ENCODE measurements around the gene CMYA5. TPM values are rescaled to one million over a fixed set of nuclear protein-coding genes. Genes with fewer than 3 reads are reported as not detected.

CMYA5 gene
- polyA plus RNA-seq, 1 experiment: 1.5 TPM

DNA sequence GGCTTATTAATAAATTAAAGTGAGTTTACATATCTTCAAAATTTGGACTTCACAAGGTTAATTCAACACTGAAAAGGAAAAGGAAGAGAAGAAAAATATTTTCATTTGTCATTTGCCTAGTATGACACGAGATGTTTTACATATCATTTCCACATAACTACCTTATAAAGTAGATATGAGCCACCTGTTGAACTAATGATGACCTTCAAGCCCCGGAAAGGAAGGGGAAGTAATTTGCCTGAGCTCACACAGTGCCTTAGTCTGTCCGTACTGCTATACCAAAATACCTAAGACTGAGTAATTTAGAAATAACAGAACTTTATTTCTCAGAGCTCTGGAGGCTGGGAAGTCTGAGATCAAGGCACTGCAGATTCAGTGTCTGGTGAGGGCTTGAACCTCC, 17.9 kb downstream of the CMYA5 start:
- TF ChIP-seq, protein P1, sequence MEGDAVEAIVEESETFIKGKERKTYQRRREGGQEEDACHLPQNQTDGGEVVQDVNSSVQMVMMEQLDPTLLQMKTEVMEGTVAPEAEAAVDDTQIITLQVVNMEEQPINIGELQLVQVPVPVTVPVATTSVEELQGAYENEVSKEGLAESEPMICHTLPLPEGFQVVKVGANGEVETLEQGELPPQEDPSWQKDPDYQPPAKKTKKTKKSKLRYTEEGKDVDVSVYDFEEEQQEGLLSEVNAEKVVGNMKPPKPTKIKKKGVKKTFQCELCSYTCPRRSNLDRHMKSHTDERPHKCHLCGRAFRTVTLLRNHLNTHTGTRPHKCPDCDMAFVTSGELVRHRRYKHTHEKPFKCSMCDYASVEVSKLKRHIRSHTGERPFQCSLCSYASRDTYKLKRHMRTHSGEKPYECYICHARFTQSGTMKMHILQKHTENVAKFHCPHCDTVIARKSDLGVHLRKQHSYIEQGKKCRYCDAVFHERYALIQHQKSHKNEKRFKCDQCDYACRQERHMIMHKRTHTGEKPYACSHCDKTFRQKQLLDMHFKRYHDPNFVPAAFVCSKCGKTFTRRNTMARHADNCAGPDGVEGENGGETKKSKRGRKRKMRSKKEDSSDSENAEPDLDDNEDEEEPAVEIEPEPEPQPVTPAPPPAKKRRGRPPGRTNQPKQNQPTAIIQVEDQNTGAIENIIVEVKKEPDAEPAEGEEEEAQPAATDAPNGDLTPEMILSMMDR (IDR thresholded peaks at IDR 0.05; ENCODE audit: insufficient read depth, low read depth, low read length): no peak
- ChIA-PET CTCF (interaction anchor here (0.8 kb wide), 1 partner anchor 10 kb away, joined by 3 read pairs; no protein-coding TSS in a partner anchor), POLR2A (no interaction called here)
- Histone ChIP-seq H3K36me3 (ENCODE audit: control insufficient read depth, insufficient read depth, low read length) (no peaks in the 10 kb centered on the region), H3K4me3 (ENCODE audit: low read depth, low read length) (no peak overlapping the region), H3K27me3 (ENCODE audit: control insufficient read depth, insufficient read depth, low read length) (no peaks in the 10 kb centered on the region)
- no peak for DNase-seq (ENCODE audit: low read depth)

DNA sequence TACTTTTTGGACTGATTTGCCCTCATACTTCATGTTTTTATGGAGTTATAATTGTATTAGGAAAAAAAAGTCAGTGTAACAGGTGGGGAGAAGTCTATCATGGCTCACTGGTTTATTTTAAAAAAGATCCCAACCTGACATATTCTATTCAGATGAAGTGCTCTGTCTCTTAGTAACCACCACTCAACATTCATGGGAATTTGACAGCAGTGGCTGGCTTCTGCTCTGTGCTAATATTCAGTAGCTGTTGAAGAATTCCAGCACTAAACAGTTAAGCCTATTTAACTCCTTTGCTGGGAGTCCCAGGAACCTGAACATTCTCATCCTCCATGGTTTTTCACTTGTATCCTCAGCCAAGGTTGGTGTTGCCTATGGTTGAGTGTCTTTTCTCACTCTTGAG, 23.1 kb downstream of the CMYA5 start:
- POLR2A ChIA-PET: no interaction called here
- CTCF ChIA-PET: interaction anchor here (0.6 to 0.7 kb wide), 2 partner anchors 12 to 38 kb away, joined by 3 to 4 read pairs; no protein-coding TSS in a partner anchor
- TF ChIP-seq, protein P1 (IDR thresholded peaks at IDR 0.05; ENCODE audit: insufficient read depth, low read depth, low read length): no peak
- Histone ChIP-seq H3K36me3 (ENCODE audit: control insufficient read depth, insufficient read depth, low read length) (no peaks in the 10 kb centered on the region), H3K27me3 (ENCODE audit: control insufficient read depth, insufficient read depth, low read length) (no peaks in the 10 kb centered on the region), H3K4me3 (ENCODE audit: low read depth, low read length) (no peak overlapping the region)
- no peak for DNase-seq (ENCODE audit: low read depth)

DNA sequence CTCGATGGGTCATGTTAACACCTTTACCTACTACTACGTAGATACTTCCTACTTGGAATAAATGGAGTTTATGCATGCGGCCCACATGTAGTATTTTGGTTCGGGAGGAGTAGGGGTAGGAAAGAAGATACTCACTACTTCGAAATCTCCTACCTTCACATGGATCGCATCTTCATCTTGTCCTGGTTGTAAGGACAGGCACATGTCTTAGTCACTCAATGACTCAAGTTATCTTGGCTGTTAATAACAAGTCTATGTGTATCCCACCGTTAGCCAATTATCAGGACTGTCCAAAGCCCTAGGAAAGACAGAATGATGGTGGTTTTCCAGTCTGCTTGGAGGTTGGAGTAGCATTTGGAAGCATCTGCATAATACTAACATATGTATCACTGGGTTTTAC, 24.1 kb downstream of the CMYA5 start:
- no peak for DNase-seq (ENCODE audit: low read depth)
- POLR2A ChIA-PET: no interaction called here
- Histone ChIP-seq H3K4me3 (ENCODE audit: low read depth, low read length) (no peak overlapping the region), H3K27me3 (ENCODE audit: control insufficient read depth, insufficient read depth, low read length) (no peaks in the 10 kb centered on the region), H3K36me3 (ENCODE audit: control insufficient read depth, insufficient read depth, low read length) (no peaks in the 10 kb centered on the region)
- CTCF ChIA-PET: no interaction called here
- TF ChIP-seq, protein P1 (IDR thresholded peaks at IDR 0.05; ENCODE audit: insufficient read depth, low read depth, low read length): no peak

GRCh38 chr5:79716839-79717238, 27.2 kb downstream of the CMYA5 start:
- CTCF ChIA-PET: interaction anchor here (1.1 to 3.8 kb wide), 4 partner anchors 9 to 59 kb away, joined by 3 to 14 read pairs (median 4); no protein-coding TSS in a partner anchor
- POLR2A ChIA-PET: interaction anchor here (0.5 kb wide), 1 partner anchor 12 kb away, joined by 5 read pairs; no protein-coding TSS in a partner anchor

GRCh38 chr5:79720096-79720495, 30.5 kb downstream of the CMYA5 start:
- Histone ChIP-seq H3K4me3 (ENCODE audit: low read depth, low read length) (no peak overlapping the region), H3K27me3 (ENCODE audit: control insufficient read depth, insufficient read depth, low read length) (no peaks in the 10 kb centered on the region), H3K36me3 (ENCODE audit: control insufficient read depth, insufficient read depth, low read length) (no peaks in the 10 kb centered on the region)
- TF ChIP-seq, protein P1 (IDR thresholded peaks at IDR 0.05; ENCODE audit: insufficient read depth, low read depth, low read length): no peak
- DNase-seq (ENCODE audit: low read depth): no peak
- ChIA-PET POLR2A (no interaction called here), CTCF (interaction anchor here (1.0 to 1.1 kb wide), 2 partner anchors 16 to 29 kb away, joined by 3 read pairs; no protein-coding TSS in a partner anchor)

More at GRCh38 chr5:79716839-79717238, 27.2 kb downstream of the CMYA5 start:
- DNase-seq (ENCODE audit: low read depth): no peak
- H3K4me3 ChIP-seq (ENCODE audit: low read depth, low read length): no peak overlapping the region
- H3K27me3 ChIP-seq (ENCODE audit: control insufficient read depth, insufficient read depth, low read length): no peaks in the 10 kb centered on the region
- no peaks in the 10 kb centered on the region for H3K36me3 ChIP-seq (ENCODE audit: control insufficient read depth, insufficient read depth, low read length)
- TF ChIP-seq, protein P1 (IDR thresholded peaks at IDR 0.05; ENCODE audit: insufficient read depth, low read depth, low read length): no peak

Measured in BJ (cell line).